ENCODE results near the gene ZNF211. TPM values are rescaled to one million over a fixed set of nuclear protein-coding genes. Genes with fewer than 3 reads are reported as not detected.

The ZNF211 gene
- total RNA-seq, 1 experiment from 2014 or later = 10.5 TPM

- no peak overlapping the region for H3K27ac Mint-ChIP-seq (ENCODE audit: unreplicated experiment)
- peaks cover 3% of the 10 kb centered on the region for H3K27me3 Mint-ChIP-seq (ENCODE audit: insufficient read depth, unreplicated experiment)
- ChIA-PET POLR2A (no interaction called here), CTCF (no interaction called here)
- H3K27me3 ChIP-seq (replicated peaks; ENCODE audit: control insufficient read depth, insufficient read depth, low read length) = no peaks in the 10 kb centered on the region
- peaks cover 67% of the 10 kb centered on the region for H3K9me3 Mint-ChIP-seq (ENCODE audit: unreplicated experiment)
- no peaks in the 10 kb centered on the region for H3K4me1 ChIP-seq
- H3K4me1 Mint-ChIP-seq (ENCODE audit: low read depth, unreplicated experiment) = no peaks in the 10 kb centered on the region
- no peak for DNase-seq
- H3K4me3 ChIP-seq (ENCODE audit: low read depth, low read length) = no peak overlapping the region
- TF ChIP-seq CTCF (IDR thresholded peaks at IDR 0.05; ENCODE audit: insufficient read depth in 1 of 2, low read depth in 1 of 2, low read length in 1 of 2, severe bottlenecking in 1 of 2, unreplicated experiment in 1 of 2) = no peak
- peak overlapping the region; percentile 78 for H3K4me3 Mint-ChIP-seq (ENCODE audit: unreplicated experiment)
- H3K9me3 ChIP-seq = peaks cover 42% of the 10 kb centered on the region
- peaks cover 4% of the 10 kb centered on the region for H3K36me3 ChIP-seq (ENCODE audit: control insufficient read depth, insufficient read depth, low read length)
- peaks cover 47% of the 10 kb centered on the region for H3K36me3 Mint-ChIP-seq (ENCODE audit: insufficient read depth, unreplicated experiment)
- intact Hi-C loops (cut with micrococcal nuclease; ENCODE audit: unreplicated experiment) = no loop called here
- BruUV-seq (replicated peaks) = no TSS peak
Measured at GRCh38 chr19:57615346-57615745, 17.6 kb upstream of the ZNF211 start.

- intact Hi-C loops (cut with micrococcal nuclease; ENCODE audit: unreplicated experiment) = no loop called here
- Histone ChIP-seq H3K4me1 (no peaks in the 10 kb centered on the region), H3K36me3 (ENCODE audit: control insufficient read depth, insufficient read depth, low read length) (peaks cover 7% of the 10 kb centered on the region), H3K4me3 (ENCODE audit: low read depth, low read length) (no peak overlapping the region), H3K9me3 (peaks cover 48% of the 10 kb centered on the region), H3K27me3 (replicated peaks; ENCODE audit: control insufficient read depth, insufficient read depth, low read length) (no peaks in the 10 kb centered on the region)
- Mint-ChIP-seq H3K9me3 (ENCODE audit: unreplicated experiment) (peaks cover 54% of the 10 kb centered on the region), H3K27me3 (ENCODE audit: insufficient read depth, unreplicated experiment) (no peaks in the 10 kb centered on the region), H3K4me3 (ENCODE audit: unreplicated experiment) (no peak overlapping the region), H3K27ac (ENCODE audit: unreplicated experiment) (no peak overlapping the region), H3K4me1 (ENCODE audit: low read depth, unreplicated experiment) (no peaks in the 10 kb centered on the region), H3K36me3 (ENCODE audit: insufficient read depth, unreplicated experiment) (peaks cover 36% of the 10 kb centered on the region)
- no peak for DNase-seq
- TF ChIP-seq CTCF (IDR thresholded peaks at IDR 0.05; ENCODE audit: insufficient read depth in 1 of 2, low read depth in 1 of 2, low read length in 1 of 2, severe bottlenecking in 1 of 2, unreplicated experiment in 1 of 2) = no peak
- no TSS peak for BruUV-seq (replicated peaks)
- ChIA-PET CTCF (no interaction called here), POLR2A (no interaction called here)
Measured at GRCh38 chr19:57620673-57621348, 12.2 kb upstream of the ZNF211 start.

- Histone ChIP-seq H3K4me3 (ENCODE audit: low read depth, low read length) (no peak overlapping the region), H3K9me3 (peaks cover 35% of the 10 kb centered on the region), H3K4me1 (no peaks in the 10 kb centered on the region), H3K27me3 (replicated peaks; ENCODE audit: control insufficient read depth, insufficient read depth, low read length) (no peaks in the 10 kb centered on the region), H3K36me3 (ENCODE audit: control insufficient read depth, insufficient read depth, low read length) (peaks cover 6% of the 10 kb centered on the region)
- H3K9me3 Mint-ChIP-seq (ENCODE audit: unreplicated experiment) = peaks cover 37% of the 10 kb centered on the region
- ChIA-PET POLR2A (no interaction called here), CTCF (no interaction called here)
- H3K4me3 Mint-ChIP-seq (ENCODE audit: unreplicated experiment) = no peak overlapping the region
- H3K36me3 Mint-ChIP-seq (ENCODE audit: insufficient read depth, unreplicated experiment) = peaks cover 25% of the 10 kb centered on the region
- no peak overlapping the region for H3K27ac Mint-ChIP-seq (ENCODE audit: unreplicated experiment)
- intact Hi-C loops (cut with micrococcal nuclease; ENCODE audit: unreplicated experiment) = no loop called here
- DNase-seq = no peak
- H3K4me1 Mint-ChIP-seq (ENCODE audit: low read depth, unreplicated experiment) = no peaks in the 10 kb centered on the region
- no peak for TF ChIP-seq CTCF (IDR thresholded peaks at IDR 0.05; ENCODE audit: insufficient read depth in 1 of 2, low read depth in 1 of 2, low read length in 1 of 2, severe bottlenecking in 1 of 2, unreplicated experiment in 1 of 2)
- H3K27me3 Mint-ChIP-seq (ENCODE audit: insufficient read depth, unreplicated experiment) = no peaks in the 10 kb centered on the region
- no TSS peak for BruUV-seq (replicated peaks)
Measured at GRCh38 chr19:57623091-57623490, 9.9 kb upstream of the ZNF211 start.
